OCI-LY3 (cell line): ENCODE data around the gene CCDC80.
A peak's percentile ranks its signal among the peaks of the same experiment; 100 is the strongest.
"Not testable (repeated sequence)": the region's sequence is repeated elsewhere in the genome, so short reads cannot be mapped to it uniquely, and the experiment has no call there.

Source experiments
- H2AFZ ChIP-seq: fragments of 200-600, 300-600 bp; shearing (Covaris generic); 2 replicates; pipeline ENCODE4 v1.6.0; 2014; ENCODE audit warnings: antibody characterized with exemption, low read depth, low read length
- H3K27ac ChIP-seq: fragments of 200-600, 300-600 bp; sonication (generic); 2 replicates; pipeline ENCODE4 v1.5.1; 2014; ENCODE audit warnings: mild to moderate bottlenecking, low read length, moderate library complexity, mixed read lengths
- H3K27me3 ChIP-seq: fragments of 200-600, 300-600 bp; sonication (generic); 2 replicates; pipeline ENCODE4 v1.6.1; 2014; ENCODE audit warnings: low read depth, low read length, mixed read lengths
- H3K36me3 ChIP-seq: fragments of 200-600, 300-600 bp; sonication (generic); replicated peaks from 2 replicates; pipeline ENCODE3; 2014; ENCODE audit warnings: low read depth, low read length, mixed read lengths
- H3K4me1 ChIP-seq: fragments of 300-600, 200-600 bp; sonication (generic); 2 replicates; pipeline ENCODE4 v1.6.1; 2014; ENCODE audit warnings: low read length, mixed read lengths
- H3K4me2 ChIP-seq: fragments of 200-600, 300-600 bp; sonication (generic); 2 replicates; pipeline ENCODE4 v1.6.1; 2014; ENCODE audit warnings: low read length, mixed read lengths
- H3K4me3 ChIP-seq: fragments of 300-600, 200-600 bp; sonication (generic); 2 replicates; pipeline ENCODE4 v1.5.1; 2014; ENCODE audit warnings: antibody characterized with exemption, mild to moderate bottlenecking, low read length, moderate library complexity
- H3K79me2 ChIP-seq: fragments of 300-600, 200-600 bp; shearing (Covaris generic); 2 replicates; pipeline ENCODE4 v1.6.1; 2014; ENCODE audit warnings: mild to moderate bottlenecking, low read length, mixed read lengths
- H3K9ac ChIP-seq: fragments of 300-600, 200-600 bp; shearing (Covaris generic); 2 replicates; pipeline ENCODE4 v1.6.0; 2014; ENCODE audit warnings: mild to moderate bottlenecking, low read length, moderate library complexity
- H3K9me3 ChIP-seq: fragments of 200-600, 300-600 bp; shearing (Covaris generic); 2 replicates; pipeline ENCODE4 v1.6.1; 2014; ENCODE audit warnings: low read length, mixed read lengths; ENCODE audit not compliant: insufficient read depth
- H4K20me1 ChIP-seq: fragments of 200-600, 300-600 bp; sonication (generic); 2 replicates; pipeline ENCODE4 v1.6.1; 2016; ENCODE audit warnings: low read length, mixed read lengths; ENCODE audit not compliant: insufficient read depth
- CTCF ChIP-seq: fragments of 200-600, 300-600 bp; sonication (generic); IDR thresholded peaks from 2 replicates; pipeline ENCODE4 v1.5.1; 2014; ENCODE audit warnings: antibody characterized with exemption, low read length, low read depth
- EZH2phosphoT487 ChIP-seq: fragments of 200-600 bp; shearing (Covaris generic); IDR thresholded peaks from 2 replicates; pipeline ENCODE4 v1.6.1; 2018; ENCODE audit warnings: antibody characterized with exemption, mixed run types, low read depth

CCDC80 gene

GRCh38 chr3:112568642-112569041, 72.3 kb downstream of the CCDC80 start:
- Histone ChIP-seq H3K4me2 (no peak overlapping the region), H2AFZ (no peak overlapping the region), H3K36me3 (peaks cover 32% of the 10 kb centered on the region), H4K20me1 (no peaks in the 10 kb centered on the region), H3K27me3 (no peaks in the 10 kb centered on the region), H3K79me2 (no peaks in the 10 kb centered on the region), H3K9me3 (no peaks in the 10 kb centered on the region), H3K4me1 (peaks cover 12% of the 10 kb centered on the region), H3K4me3 (no peak overlapping the region), H3K9ac (no peak overlapping the region), H3K27ac (no peak overlapping the region)
- no peak for TF ChIP-seq CTCF
- no peak for TF ChIP-seq EZH2phosphoT487

DNA sequence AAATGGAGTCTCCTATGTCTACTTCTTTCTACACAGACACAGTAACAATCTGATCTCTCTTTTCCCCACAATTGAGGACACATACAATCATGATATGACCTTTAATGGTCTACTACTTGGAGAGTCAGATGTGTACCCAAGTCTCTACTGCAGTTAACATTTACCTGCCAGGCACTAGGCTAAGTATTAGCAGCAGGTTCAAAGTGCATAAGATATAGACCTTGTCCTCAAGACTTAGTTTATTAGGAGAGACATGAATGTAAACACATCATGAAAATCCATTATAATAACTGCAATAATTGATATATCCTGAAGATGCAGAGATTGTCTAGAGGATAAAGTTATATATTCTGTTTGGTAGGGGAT, 76.0 kb downstream of the CCDC80 start:
- Histone ChIP-seq H3K4me3 (no peak overlapping the region), H3K79me2 (peaks cover 23% of the 10 kb centered on the region), H3K27ac (no peak overlapping the region), H3K27me3 (no peaks in the 10 kb centered on the region), H3K9ac (no peak overlapping the region), H4K20me1 (no peaks in the 10 kb centered on the region), H3K4me2 (no peak overlapping the region), H3K4me1 (peaks cover 14% of the 10 kb centered on the region), H2AFZ (no peak overlapping the region), H3K9me3 (no peaks in the 10 kb centered on the region), H3K36me3 (peaks cover 13% of the 10 kb centered on the region)
- TF ChIP-seq CTCF, result no peak
- no peak for TF ChIP-seq EZH2phosphoT487

- H3K79me2 ChIP-seq, result peaks cover 28% of the 10 kb centered on the region
- H3K36me3 ChIP-seq, result peaks cover 10% of the 10 kb centered on the region
- H3K4me2 ChIP-seq, H2AFZ ChIP-seq, H3K9me3 ChIP-seq, H3K27ac ChIP-seq, H4K20me1 ChIP-seq, H3K4me3 ChIP-seq, H3K27me3 ChIP-seq, H3K9ac ChIP-seq: not testable (repeated sequence)
- H3K4me1 ChIP-seq, result peaks cover 20% of the 10 kb centered on the region
These were observed 76.5 kb downstream of the CCDC80 start for GRCh38 chr3:112564247-112564939.

DNA sequence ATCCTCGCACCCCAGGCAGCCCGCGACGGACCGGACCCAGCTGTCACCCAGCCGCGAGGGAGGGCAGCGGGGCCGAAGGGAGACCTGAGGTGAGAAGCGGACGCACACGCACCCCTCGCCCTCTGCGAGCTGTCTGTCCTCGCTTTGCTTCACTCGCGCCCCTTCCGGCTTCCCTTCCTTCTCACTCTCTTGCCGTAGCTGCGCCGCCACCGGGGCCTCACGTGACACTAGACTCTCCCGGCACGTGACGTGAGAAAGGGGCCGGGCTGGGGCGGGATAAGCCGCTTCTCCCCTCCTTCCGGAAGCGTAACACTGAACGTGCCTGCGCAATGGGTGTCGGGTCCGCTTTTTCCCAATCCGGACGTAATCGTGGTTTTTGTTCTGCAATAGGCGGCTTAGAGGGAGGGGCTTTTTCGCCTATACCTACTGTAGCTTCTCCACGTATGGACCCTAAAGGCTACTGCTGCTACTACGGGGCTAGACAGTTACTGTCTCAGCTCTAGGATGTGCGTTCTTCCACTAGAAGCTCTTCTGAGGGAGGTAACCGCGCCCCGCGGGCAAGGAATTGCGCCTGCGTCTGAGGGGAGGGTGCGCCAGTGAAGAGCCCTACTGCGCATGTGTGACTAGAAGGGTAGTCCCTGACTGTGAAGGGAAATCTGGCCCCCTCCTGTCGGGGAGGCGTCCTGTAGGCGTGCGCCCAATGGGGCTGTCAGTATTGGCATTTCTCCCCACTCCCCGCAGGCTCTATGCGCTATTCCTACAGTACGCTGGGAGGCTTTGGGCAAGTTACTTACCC, 79.0 kb downstream of the CCDC80 start, which contains the start of the genes ATG3 and SLC35A5:
Gene ATG3, minus strand, starts transcription at position 229 of the 796 bp plus-strand sequence. CDS start 434 bp downstream, outside the sequence.
Gene SLC35A5, plus strand, starts transcription at position 312 of the 796 bp plus-strand sequence. CDS start 1,359 bp downstream, outside the sequence.
- H3K4me2 ChIP-seq, result peak within 1 kb of the TSS; percentile 87
- peaks cover 4% of the 10 kb centered on the region; the same call in 1 of the 2 replicates for H3K9me3 ChIP-seq
- H3K36me3 ChIP-seq, result peaks cover 18% of the 10 kb centered on the region
- TF ChIP-seq EZH2phosphoT487, result no peak
- TF ChIP-seq CTCF, result no peak
- no peaks in the 10 kb centered on the region for H3K27me3 ChIP-seq
- peak within 1 kb of the TSS; percentile 94 for H3K4me3 ChIP-seq
- peaks cover 27% of the 10 kb centered on the region for H3K4me1 ChIP-seq
- peak within 1 kb of the TSS; percentile 98 for H2AFZ ChIP-seq
- H3K79me2 ChIP-seq, result peaks cover 52% of the 10 kb centered on the region
- peak within 1 kb of the TSS; percentile 95 for H3K9ac ChIP-seq
- H4K20me1 ChIP-seq, result no peaks in the 10 kb centered on the region
- peak within 1 kb of the TSS; percentile 95 for H3K27ac ChIP-seq
